HG02610 (cell line): ENCODE measurements around the gene TNF.
"Not testable (repeated sequence)": the region's sequence is repeated elsewhere in the genome, so short reads cannot be mapped to it uniquely, and the experiment has no call there.

Experiments
- ATAC-seq: cut with Tn5 transposase; IDR thresholded peaks from one replicate; pipeline ENCODE4 v1.9.1; 2021; ENCODE audit warnings: mild to moderate bottlenecking, moderate library complexity; ENCODE audit not compliant: unreplicated experiment

Gene TNF

DNA sequence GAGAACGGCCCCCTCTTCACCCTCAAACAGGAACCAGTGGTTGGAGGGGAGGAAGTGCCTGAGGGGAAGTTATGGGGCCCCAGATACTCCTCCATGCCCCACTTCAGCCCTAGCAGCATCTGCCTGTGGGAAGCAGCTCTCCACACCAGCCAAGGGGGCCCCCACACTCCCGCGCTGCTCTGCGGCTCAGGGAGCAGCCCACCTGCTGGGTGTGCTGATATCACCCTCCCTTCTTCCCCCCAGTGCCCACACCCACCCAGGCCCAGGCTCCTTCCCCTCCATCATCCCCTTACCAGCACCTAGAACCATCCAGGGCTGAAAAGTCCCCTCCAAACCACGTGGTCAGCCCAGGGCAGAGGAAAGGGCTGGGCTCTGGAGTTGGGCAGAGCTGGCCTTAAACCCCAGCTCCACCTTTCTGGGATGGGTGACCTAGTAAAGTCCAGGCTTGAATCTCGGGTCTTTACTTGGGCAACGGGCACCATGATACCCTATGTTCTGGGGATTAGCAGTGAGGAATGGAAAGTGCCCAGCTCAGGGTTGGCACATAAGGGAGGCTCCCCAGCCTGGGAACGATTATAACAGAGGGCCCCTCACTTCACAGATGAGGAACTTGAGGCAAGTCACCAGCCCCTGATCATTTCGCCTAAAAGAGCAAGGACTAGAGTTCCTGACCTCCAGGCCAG, 11.4 kb downstream of the TNF start:
- peak; percentile 34 for ATAC-seq

DNA sequence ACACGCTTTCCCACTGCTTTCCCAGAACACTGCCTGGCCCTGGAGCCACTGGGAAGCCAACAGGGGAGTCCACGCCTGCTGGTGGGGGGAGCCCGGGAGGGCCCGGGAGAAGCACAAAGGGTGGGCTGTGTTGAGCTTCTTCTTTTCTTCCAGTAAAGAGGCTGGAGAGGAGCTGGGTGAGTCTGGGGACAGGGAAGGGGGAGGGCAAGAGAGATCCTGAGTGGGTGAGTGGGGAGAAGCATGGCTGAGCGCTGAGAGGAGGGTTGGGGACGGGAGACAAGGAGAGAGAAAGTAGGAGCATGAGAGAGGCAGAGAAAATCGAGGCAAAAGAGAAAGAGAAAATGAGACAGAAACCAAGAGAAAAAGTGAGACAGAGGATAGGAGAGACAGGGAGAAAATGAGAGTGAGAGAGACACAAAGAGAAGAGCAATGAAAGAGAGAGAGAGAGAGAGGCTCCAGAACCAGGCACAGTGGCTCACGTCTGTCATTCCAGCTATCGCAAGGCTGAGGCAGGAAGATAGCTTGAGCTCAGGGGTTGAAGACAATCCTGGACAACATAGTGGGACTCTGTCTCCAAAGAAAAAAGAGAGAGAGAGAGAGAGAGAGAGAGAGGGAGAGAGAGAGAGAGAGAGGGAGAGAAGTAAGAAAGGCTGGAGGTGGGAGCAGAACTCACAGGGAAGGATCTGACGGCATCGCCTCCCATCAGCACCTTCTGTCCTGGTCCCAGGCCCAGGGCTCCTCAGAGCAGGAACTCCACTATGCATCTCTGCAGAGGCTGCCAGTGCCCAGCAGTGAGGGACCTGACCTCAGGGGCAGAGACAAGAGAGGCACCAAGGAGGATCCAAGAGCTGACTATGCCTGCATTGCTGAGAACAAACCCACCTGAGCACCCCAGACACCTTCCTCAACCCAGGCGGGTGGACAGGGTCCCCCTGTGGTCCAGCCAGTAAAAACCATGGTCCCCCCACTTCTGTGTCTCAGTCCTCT, 12.7 kb downstream of the TNF start:
- no peak for ATAC-seq

DNA sequence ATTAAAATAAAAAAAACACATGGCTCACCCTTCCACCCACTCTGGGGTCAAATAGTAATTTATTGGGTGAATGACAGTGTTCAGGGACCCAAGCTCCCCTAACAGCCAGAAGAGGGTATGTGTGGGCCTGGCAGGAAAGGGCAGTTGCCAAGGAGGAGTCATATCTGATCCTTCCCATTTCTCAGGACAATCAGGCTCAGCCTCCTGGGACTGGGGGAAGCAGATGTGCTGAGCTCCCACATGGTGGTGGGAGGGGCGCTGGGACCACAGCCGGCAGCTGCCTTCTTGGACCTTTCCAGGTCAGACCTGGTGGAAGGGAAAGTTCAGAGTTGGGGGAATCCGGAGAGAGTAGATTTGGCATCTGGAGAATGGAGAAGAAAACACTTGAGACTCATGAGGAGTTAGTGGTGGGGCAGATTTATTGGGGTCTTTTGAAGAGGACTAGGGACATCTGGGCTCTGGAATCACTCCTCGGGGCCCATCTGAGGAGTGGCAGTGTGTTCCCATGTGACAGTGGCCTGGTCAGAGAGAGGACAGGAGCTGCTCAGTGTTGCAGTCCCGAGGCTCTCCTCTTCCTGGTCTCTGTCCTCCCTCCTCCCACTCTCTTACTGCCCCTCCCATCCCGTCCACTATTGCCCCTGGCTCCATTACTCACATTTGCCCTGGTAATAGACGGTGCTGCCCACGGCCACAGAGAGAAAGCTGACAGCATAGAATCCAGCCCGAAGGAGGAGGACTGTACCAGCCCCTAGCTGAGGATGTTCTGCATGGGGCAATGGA, 13.7 kb downstream of the TNF start:
- no peak for ATAC-seq

DNA sequence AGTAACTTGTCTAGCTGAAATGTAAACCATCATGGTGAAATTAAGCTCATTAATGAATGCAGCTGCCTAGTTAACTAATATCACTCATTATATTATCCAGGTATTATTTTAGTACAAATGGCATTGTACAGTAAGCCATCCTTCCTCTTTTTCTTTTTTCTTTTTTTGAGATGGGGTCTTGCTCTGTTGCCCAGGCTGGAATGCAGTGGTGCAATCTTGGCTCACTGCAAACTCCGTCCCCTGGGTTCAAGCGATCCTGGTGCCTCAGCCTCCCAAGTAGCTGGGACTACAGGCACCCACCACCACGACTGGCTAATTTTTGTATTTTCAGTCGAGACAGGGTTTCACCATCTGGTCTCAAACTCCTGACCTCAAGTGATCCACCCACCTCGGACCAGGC, 15.3 kb downstream of the TNF start:
- not testable (repeated sequence) for ATAC-seq

DNA sequence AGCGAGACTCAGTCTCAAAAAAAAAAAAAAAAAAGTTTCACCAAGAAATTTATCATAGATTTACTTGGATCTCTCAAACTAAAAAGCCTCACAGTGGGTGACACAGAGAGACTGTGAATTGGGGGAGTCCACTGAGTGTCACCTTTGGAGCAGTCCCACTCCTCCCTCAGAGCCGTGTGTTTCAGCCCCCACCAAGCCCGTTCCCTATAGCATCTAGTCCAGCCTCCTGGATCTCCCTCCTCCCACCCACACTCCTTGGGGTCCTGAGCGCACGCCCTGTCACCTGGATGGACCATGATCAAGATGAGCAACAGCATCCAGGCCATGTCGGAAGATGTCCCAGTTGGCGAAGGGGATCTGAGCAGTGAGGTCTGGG, 17.0 kb downstream of the TNF start:
- ATAC-seq, result no peak

DNA sequence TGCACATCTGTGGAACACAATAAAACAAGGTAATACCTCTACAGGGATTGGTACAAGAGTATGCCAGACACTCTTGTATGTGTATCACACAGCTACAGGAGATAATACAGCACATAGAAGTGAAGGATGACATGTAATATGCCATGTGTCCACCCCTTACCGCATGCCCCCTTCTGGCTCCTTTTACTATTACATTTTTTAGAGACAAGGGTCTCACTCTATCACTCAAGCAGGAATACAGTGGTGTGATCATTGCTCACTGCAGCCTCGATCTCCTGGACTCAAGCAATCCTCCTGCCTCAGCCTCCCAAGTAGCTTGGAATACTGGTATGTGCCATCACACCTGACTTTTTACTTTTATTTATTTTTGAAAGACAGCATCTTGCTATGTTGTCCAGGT, 21.6 kb downstream of the TNF start:
- ATAC-seq, result no peak

DNA sequence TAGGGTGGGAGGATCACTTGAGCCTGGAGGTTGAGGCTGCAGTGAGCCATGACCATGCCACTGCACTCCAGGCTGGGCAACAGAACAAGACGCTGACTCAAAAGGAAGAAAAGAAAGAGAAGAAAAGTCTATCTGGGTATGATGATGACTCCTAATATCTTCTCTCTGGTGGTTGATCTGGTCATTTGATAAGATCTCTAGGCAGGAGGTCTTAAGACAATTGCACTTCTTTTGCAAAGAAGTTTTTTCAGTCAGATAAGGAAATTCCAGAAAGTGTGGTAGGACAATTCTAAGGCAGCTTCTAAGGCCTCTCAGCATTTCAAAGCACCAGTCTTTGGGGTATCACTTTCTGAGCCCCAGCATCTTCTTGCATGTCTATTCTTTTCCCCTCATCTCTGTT, 32.0 kb downstream of the TNF start:
- ATAC-seq, result no peak

DNA sequence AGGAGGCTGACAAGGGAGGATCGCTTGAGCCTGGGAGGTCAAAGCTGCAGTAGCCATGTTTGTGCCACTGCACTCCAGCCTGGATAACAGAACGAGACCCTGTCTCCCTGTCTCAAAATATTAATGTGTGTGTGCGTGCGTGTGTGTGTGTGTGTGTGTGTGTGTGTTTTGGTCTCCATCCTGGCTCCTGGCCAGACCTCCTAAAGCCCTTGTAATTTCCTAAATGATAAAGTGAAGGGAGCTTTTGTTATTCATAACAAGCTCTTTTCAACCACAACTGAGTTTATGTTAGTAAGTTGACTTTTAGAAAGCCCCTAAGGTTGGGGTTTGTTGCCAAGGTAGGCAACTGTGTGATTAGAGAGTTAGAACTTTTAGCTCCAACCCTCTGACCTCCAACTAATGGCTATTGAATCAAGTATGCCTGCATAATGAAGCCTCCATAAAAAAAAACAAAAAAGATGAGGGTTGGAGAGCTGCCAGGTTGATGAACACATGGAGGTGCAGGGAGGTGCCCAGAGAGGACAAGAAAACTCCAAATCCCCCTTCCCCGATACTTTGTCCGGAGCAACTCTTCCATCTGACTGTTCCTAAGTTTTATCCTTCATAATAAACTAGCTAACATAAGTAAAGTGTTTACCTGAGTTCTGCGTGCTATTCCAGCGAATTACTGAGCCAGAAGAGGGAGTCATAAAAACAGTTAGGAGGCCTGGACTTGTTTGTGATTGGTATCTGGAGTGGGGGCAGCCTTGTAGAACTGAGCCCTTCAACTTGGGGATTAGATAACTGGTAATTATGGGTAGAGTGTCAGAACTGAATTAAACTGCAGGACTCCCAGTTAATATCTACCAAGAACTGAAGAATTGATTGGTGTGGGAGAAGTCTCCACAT, 34.4 kb downstream of the TNF start:
- no peak for ATAC-seq

DNA sequence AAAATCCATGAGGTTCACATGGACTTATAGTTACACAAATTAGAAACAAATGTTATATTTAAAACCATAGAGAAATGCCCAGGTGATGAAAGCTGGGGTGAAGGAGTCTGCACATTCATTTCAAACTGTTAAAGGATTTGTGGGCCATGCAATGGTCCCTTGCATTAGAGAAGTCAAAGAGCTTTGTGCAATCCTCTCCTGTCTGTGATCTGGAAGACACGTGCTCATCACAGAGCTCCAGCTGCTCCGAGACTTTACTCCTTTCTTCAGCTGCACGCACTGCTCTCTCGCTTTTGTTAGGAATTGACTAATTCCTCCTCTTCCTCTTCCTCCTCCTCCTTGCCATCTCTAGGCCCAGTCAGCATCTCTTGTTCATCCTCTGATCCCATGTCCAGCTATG, 35.6 kb downstream of the TNF start:
- no peak for ATAC-seq

DNA sequence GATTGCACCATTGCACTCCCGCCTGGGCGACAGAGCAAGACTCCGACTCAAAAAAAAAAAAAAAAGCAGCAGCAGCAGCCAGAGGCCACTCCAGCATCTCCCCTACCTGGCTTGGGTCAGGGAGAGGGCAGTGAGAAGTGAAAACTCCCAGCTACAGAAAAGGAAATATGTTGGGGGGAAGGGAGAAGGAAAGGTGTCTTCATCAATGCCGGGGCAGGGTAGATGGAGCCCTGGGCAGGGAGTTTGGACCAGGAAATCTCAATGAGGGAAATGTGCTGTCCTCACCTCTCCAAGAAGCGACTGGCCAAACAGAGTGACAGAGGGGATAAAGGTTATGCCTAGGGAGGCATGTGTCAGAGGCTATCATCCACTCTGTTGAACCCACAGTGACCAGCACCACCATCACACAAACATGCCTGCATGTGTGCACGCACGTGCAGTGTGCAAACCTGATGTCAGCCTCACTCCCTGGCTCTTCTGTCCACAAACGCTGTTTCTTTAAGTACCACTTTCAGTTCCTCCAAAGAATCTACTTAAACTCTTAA, 38.8 kb downstream of the TNF start:
- ATAC-seq, result no peak

DNA sequence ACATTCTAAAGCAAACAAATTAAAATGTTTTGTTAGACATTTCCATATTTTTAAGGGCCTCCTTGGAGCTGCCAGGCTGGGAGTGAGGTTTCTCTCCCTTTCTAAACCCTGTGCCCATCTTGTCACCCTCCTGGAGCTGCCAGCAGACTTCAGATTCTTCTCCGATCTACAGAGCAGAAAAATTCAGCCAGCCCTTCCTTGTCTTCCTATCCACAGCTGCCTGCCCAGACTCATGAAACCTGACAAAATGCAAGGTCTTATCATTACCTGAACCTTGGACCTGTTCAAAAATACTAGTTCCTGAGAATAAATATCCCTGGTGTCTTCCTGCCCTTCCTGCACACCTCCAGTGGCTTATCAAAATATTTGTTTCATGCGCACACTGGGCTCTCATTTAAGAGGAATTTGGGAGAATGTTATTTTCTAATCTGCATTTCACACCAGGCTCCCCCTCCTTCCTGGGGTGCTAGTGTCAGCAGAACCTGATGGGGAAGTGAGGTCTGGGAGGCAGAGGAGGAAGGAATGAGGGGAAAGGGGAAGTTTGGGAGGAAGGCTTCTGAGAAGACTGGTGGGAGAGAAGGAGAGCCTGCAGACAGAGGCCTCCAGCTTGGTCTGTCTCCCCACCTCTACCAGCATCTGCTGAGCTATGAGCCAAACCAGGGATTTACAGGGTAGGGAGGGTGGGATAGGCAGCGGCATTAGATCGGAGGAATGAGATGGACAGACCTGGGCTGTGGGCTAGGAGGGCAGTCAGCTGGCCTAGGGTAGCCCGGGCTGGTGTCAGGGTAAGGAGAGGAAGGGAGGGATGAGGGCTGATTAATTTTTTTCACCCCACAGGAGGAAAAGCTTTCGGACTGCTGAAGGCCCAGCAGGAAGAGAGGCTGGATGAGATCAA, 39.6 kb downstream of the TNF start, which contains the start of gene AIF1:
TSS of gene AIF1 (plus strand) at position 551 of the 895 bp plus-strand sequence. CDS start at position 647, 96 bp downstream.
- no peak for ATAC-seq

DNA sequence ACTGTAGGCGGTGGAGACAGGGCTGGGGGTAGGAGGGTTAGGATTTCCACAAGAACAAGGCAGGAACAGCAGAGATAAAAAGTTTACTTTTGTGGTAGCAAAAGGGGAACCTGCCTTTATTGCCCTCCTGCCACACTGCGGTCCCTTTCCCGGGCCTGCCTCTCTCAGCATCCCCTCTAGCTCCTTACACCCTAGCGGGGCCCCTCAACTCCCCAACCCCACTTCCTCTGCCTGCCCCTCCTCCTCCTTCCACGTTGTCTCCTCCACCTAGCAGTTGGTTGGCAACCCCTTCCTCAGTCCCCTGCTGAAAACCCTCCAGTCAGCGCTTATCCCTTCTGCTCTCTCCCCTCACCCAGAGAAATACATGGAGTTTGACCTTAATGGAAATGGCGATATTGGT, 40.4 kb downstream of the TNF start:
- ATAC-seq, result no peak

DNA sequence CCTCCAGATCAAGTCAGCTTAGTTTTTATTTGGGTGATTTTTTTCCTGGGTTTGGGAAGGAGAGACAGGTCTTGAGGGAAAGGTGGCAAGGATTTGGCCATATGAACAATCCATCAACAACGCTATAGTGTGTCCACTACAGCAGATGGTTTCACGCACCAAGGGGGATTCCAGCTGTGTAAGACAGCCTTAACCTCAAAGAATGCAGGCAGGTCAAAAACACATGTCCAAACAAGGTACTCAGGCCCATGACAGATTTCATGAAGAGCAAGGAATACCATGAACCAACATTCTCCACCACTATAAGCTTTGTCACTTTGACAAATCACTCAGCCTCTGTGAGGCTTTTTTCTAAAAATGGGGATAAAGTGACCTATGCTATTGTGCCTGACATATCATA, 41.6 kb downstream of the TNF start:
- no peak for ATAC-seq

DNA sequence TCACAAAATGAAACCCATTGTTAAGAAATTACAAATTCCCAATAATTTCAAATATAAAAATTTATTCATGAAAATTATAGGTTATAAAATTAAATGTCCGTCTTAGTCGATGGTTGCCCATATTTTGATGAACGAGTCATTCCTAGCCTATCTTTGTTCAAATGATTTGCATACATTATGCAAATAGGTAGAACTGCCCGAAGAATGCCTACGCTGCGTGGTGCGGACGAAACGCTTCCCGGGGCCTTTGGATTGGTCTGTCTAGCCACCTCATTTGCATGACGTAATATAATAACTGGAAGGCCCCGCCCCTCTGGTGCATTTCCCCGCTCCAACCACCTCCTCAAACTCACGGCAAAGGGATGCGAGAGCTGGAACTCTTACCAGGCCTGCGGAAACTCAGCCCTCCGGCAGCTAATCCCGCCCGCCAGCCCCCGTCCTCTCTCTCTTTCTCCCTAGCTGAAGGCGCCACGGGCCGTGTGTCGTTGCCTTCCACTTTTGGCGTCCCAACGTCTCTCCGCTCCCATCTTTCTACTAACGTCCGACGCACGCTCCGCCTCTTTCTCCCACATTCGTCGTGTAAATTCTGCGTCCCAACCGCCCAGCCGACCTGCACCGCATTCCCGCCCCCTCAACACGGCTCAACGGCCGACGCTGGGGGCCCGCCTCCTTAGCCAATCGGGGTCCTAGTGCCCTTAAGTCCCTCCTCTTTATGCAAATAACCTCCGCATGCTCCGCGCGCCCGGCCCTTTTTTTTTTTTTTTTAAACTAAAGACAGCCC, 44.6 kb downstream of the TNF start:
- ATAC-seq, result peak; percentile 81

DNA sequence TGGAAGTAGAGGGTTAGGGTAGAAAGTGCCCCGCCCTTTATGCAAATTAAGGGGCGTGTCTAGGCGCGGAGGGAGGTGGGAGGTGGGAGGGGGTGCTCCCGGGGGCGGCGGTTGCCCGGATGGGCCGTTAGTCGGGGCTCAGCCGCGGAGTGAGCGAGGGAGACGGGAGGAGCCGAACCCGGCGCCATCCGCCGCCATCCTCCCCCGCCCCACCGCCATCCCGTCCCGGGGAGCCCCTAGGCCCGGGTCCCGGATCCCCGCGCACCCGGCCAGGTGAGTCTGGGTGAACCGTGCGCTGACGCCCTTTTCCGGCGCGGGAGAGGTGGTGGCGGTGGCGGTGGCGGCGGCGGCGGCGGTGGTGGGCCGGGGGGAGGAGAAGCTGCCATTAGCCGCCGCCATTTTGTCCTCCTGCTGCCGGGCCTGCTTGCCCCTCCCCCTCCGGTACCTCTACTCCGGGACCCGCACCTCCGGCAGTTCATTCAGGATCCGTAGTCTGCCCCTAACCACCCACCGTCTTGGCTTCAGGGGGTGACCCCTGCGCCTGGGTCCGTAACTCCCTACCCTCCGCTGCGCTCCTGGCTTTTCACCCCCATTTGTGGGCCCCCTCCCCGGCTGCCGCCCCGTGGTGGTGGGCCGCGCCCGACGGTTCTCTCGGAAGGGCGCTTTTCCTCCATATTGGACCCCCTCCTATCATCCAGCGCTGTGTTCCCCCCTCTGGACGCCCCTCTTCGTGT, 45.4 kb downstream of the TNF start, which contains the start of gene PRRC2A:
TSS of gene PRRC2A (plus strand) at position 130 of the 734 bp plus-strand sequence. CDS start 2,075 bp downstream, outside the sequence.
- ATAC-seq, result peak; percentile 50

DNA sequence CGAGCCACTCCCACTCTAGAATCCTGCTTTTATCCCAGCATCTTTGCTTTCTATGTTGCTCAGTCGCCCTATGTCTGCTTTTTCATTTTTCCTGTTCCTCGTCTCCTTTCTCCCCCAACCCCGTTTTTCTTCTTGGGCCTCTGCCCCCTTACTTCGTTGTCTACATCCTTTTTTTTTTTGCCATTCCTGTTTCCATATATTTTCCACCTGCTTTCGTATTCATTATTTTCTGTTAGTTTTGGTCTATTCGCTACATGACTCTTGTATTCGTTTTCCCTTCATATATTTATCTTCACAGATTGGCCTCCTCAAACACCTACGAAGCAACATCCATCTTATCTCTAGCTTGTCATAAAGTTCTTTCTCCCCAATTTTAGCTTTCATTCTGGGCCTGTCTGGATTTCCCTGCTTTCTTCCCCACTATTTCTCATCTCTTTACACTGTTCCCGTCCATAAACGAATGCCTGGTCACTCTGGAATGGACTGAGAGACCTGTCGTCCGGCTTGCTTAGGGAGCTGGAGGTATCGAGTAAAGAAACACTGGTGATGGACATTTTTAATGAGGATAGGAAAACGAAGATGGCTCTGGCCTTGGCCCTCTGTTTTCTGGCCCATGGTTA, 46.1 kb downstream of the TNF start:
- no peak for ATAC-seq

DNA sequence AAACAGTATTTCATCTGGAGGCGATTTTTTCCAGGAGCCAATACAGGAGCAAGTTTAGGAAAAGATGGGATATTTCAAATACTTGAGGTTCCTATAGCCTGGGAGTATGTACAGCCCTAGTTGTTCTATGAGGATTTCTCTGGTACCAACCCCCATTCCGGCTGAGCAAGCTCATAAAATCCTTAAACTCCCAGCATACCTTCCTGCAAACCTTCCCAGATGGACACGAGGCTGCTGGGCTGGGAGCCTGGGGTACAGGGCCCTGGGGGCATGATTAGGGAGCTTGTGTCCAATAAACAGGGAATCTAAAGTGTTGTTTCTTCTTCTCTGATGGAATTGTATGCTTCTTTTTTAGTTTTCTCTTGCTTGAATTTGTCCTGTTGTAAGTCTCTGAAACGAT, 46.6 kb downstream of the TNF start:
- no peak for ATAC-seq
